Peyer's patch (tissue), 4 donors: Measurements from ENCODE around the gene OR4B1. TPM values are rescaled to one million over a fixed set of nuclear protein-coding genes. Genes with fewer than 3 reads are reported as not detected.

Source experiments
- DNase-seq, 3 donors: peaks; one replicate each; pipeline ENCODE4 v3.0.0-alpha.2; 2017 to 2019
- H3K27ac ChIP-seq, 4 donors: fragments of 200-600 bp; sonication (generic); one replicate each; pipeline ENCODE4 v1.5.1; 2016 to 2019
- H3K27me3 ChIP-seq, 2 donors: fragments of 200-600 bp; sonication (generic); one replicate each; pipeline ENCODE4 v1.5.1; 2019
- H3K36me3 ChIP-seq, 3 donors: fragments of 200-600 bp; sonication (generic); one replicate each; pipeline ENCODE4 v1.5.1; 2016 to 2019
- H3K4me1 ChIP-seq, 4 donors: fragments of 200-600 bp; sonication (generic); one replicate each; pipeline ENCODE4 v1.5.1; 2016 to 2019
- H3K4me3 ChIP-seq, 4 donors: fragments of 200-600 bp; sonication (generic); 1 replicate in 3 of 4; 2 replicates in 1 of 4; pipeline ENCODE4 v1.5.1; 2016 to 2019; ENCODE audit warnings: mild to moderate bottlenecking in 1 of 4
- H3K9me3 ChIP-seq, 4 donors: fragments of 200-600 bp; sonication (generic); one replicate each; pipeline ENCODE4 v1.5.1; 2016 to 2019; ENCODE audit warnings: mild to moderate bottlenecking in 1 of 4
- POLR2A ChIP-seq, 2 donors: fragments of 450-650 bp; IDR thresholded peaks; one replicate each; pipeline ENCODE4 v1.5.1; 2017; ENCODE audit warnings: antibody characterized with exemption in 2 of 2, mild to moderate bottlenecking in 2 of 2, moderate library complexity in 2 of 2
- total RNA-seq, 4 donors: library from RNA; depleted of rRNA; stranded (reverse); fragments of >200 nt; gene quantifications; one replicate each; pipeline ENCODE4 v1.1.0, GENCODE V29; 2016
- TF ChIP-seq, protein P1 (sequence below), 6 experiments: fragments of 450-650 bp in 4 of 6; fragments of 200-600 bp in 2 of 6; sonication (generic) in 1 of 6; IDR thresholded peaks; one replicate each; pipeline ENCODE4 v1.5.1; 2017 to 2019; ENCODE audit warnings: antibody characterized with exemption in 6 of 6, mild to moderate bottlenecking in 3 of 6, moderate library complexity in 1 of 6

OR4B1 gene
- total RNA-seq, 4 donors from 2014 or later, result not detected

GRCh38 chr11:48237727-48238126, 21.1 kb downstream of the OR4B1 start:
- no peak overlapping the region for H3K27ac ChIP-seq
- no peak for TF ChIP-seq POLR2A (IDR thresholded peaks at IDR 0.05)
- TF ChIP-seq, protein P1, sequence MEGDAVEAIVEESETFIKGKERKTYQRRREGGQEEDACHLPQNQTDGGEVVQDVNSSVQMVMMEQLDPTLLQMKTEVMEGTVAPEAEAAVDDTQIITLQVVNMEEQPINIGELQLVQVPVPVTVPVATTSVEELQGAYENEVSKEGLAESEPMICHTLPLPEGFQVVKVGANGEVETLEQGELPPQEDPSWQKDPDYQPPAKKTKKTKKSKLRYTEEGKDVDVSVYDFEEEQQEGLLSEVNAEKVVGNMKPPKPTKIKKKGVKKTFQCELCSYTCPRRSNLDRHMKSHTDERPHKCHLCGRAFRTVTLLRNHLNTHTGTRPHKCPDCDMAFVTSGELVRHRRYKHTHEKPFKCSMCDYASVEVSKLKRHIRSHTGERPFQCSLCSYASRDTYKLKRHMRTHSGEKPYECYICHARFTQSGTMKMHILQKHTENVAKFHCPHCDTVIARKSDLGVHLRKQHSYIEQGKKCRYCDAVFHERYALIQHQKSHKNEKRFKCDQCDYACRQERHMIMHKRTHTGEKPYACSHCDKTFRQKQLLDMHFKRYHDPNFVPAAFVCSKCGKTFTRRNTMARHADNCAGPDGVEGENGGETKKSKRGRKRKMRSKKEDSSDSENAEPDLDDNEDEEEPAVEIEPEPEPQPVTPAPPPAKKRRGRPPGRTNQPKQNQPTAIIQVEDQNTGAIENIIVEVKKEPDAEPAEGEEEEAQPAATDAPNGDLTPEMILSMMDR (IDR thresholded peaks at IDR 0.05), result no peak

DNA sequence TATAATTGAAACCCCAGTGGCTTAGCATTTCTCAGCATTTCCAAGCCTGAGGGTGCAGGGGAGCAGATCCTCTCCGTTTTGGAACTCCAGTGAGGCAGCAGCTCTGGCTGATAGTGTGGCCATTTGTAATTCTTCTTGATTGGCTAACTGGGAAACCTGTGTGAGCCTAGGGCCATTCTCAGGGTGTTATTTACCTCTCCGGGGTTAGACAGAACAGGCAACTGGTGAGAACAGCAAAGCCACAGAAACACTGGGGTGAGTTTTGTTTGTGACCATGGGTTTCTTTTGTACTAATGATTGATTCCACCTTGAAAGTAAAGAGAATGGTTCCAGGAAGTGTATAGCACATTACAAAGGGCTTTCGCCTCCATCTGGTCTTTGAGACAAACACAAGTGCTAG, 25.9 kb downstream of the OR4B1 start:
- TF ChIP-seq, protein P1 (IDR thresholded peaks at IDR 0.05), result no peak
- no peak for TF ChIP-seq POLR2A (IDR thresholded peaks at IDR 0.05)

More at GRCh38 chr11:48237727-48238126, 21.1 kb downstream of the OR4B1 start:
- Histone ChIP-seq H3K4me1 (no peaks in the 10 kb centered on the region), H3K36me3 (no peaks in the 10 kb centered on the region), H3K9me3 (no peaks in the 10 kb centered on the region), H3K27me3 (no peaks in the 10 kb centered on the region), H3K4me3 (no peak overlapping the region)
- no peak for DNase-seq

GRCh38 chr11:48244804-48245203, 28.2 kb downstream of the OR4B1 start, which contains the start of gene OR4X2:
Gene OR4X2 (plus strand): TSS chr11:48245104. CDS start chr11:48245104, 0 bp downstream.
- Histone ChIP-seq H3K27ac (no peak within 1 kb of the TSS), H3K9me3 (peaks cover 0 to 5% (median 0%) of the 10 kb centered on the region in 4 donors), H3K4me1 (no peaks in the 10 kb centered on the region), H3K36me3 (no peaks in the 10 kb centered on the region), H3K27me3 (no peaks in the 10 kb centered on the region), H3K4me3 (no peak within 1 kb of the TSS)
- TF ChIP-seq, protein P1 (IDR thresholded peaks at IDR 0.05), result no peak
- TF ChIP-seq POLR2A (IDR thresholded peaks at IDR 0.05), result no peak
- no peak for DNase-seq

More for the DNA sequence above, 25.9 kb downstream of the OR4B1 start:
- no peaks in the 10 kb centered on the region for H3K9me3 ChIP-seq
- DNase-seq, result no peak
- no peaks in the 10 kb centered on the region for H3K4me1 ChIP-seq
- no peak overlapping the region for H3K27ac ChIP-seq
- H3K4me3 ChIP-seq, result no peak overlapping the region
- H3K36me3 ChIP-seq, result no peaks in the 10 kb centered on the region
- H3K27me3 ChIP-seq, result no peaks in the 10 kb centered on the region

DNA sequence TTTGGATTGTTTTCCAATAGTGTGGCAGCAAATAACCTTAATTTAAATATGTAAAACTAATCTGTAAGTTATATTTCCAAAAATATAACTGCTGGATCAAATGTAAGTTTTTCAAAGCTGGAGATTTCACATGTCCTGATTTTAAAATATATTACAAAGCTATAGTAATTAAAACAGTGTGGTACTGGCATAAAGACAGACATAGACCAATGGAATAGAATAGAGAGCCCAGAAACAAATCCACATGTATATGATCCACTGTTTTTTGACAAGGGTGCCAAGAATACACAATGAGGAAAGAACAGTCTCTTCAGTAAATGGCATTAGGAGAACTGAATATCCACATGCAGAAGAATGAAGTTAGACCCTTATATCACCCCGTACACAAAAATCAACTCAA, 32.3 kb downstream of the OR4B1 start:
- H3K27me3 ChIP-seq, result no peaks in the 10 kb centered on the region
- no peaks in the 10 kb centered on the region for H3K36me3 ChIP-seq
- no peaks in the 10 kb centered on the region for H3K4me1 ChIP-seq
- no peak overlapping the region for H3K4me3 ChIP-seq
- H3K27ac ChIP-seq, result no peak overlapping the region
- DNase-seq, result no peak
- TF ChIP-seq, protein P1 (IDR thresholded peaks at IDR 0.05), result no peak
- no peak for TF ChIP-seq POLR2A (IDR thresholded peaks at IDR 0.05)
- peaks cover 0 to 5% (median 0%) of the 10 kb centered on the region in 4 donors for H3K9me3 ChIP-seq

DNA sequence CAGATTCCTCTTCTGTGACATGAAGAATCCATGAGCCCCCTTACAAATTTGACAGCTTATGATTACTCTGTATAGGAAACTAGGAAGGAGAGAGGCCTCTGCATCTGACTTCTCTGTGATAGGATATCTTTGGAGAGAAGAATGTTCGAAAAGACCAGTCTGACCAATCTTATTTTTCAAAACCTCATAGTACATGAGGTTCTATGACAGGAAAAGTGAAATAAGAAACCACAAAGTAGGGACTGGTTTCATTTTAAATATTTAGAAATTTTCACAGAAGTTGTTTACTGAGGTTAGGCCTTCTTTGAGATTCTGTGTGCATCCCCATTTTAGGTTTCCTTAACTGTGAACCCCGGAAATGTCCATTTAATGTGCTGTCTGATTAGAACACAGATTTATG, 45.0 kb downstream of the OR4B1 start:
- Histone ChIP-seq H3K36me3 (no peaks in the 10 kb centered on the region), H3K9me3 (no peaks in the 10 kb centered on the region), H3K4me3 (no peak overlapping the region), H3K27me3 (no peaks in the 10 kb centered on the region), H3K4me1 (no peaks in the 10 kb centered on the region), H3K27ac (no peak overlapping the region)
- no peak for DNase-seq
- TF ChIP-seq, protein P1 (IDR thresholded peaks at IDR 0.05), result no peak

- Histone ChIP-seq H3K4me1 (no peaks in the 10 kb centered on the region), H3K36me3 (no peaks in the 10 kb centered on the region), H3K27ac (no peak within 1 kb of the TSS), H3K27me3 (no peaks in the 10 kb centered on the region), H3K9me3 (no peaks in the 10 kb centered on the region), H3K4me3 (no peak within 1 kb of the TSS)
- no peak for TF ChIP-seq POLR2A (IDR thresholded peaks at IDR 0.05)
- DNase-seq, result no peak
Observed at GRCh38 chr11:48263423-48263911, 46.9 kb downstream of the OR4B1 start, which contains the start of gene OR4X1. Gene OR4X1 (plus strand): TSS chr11:48263861. CDS start chr11:48263861, 0 bp downstream.

Other genes starting within 250 kb of the OR4B1 start
- 10 to 100 TPM; 28.1 to 50.1 (median 37.5) TPM for gene PTPRJ, start 236.3 kb upstream of the OR4B1 start, total RNA-seq
- not detected for gene OR4X2, start 28.3 kb downstream of the OR4B1 start, total RNA-seq
- gene OR4X1, start 47.1 kb downstream of the OR4B1 start, total RNA-seq, result not detected
- not detected for gene OR4S1, start 89.4 kb downstream of the OR4B1 start, total RNA-seq
- gene OR4C3, start 108.1 kb downstream of the OR4B1 start, total RNA-seq, result not detected
- gene OR4C5, start 149.7 kb downstream of the OR4B1 start, total RNA-seq, result not detected